Mononuclear cell (primary cell): ENCODE results near the gene TBL1X. TPM values are rescaled to one million over a fixed set of nuclear protein-coding genes. Genes with fewer than 3 reads are reported as not detected.

ENCODE experiments used
- H3K27me3 ChIP-seq: 2 replicates; pipeline ENCODE4 v1.6.0; 2011; ENCODE audit warnings: low read length, control low read depth; ENCODE audit not compliant: insufficient read depth
- H3K4me1 ChIP-seq: 2 replicates; pipeline ENCODE4 v1.5.1; 2011; ENCODE audit warnings: mild to moderate bottlenecking, low read length, control low read depth; ENCODE audit not compliant: insufficient read depth
- H3K4me3 ChIP-seq: 2 replicates; pipeline ENCODE4 v1.5.1; 2011; ENCODE audit warnings: mild to moderate bottlenecking, low read length, moderate library complexity
- H3K9me3 ChIP-seq: 2 replicates; pipeline ENCODE4 v1.5.1; 2011; ENCODE audit warnings: low read depth, mild to moderate bottlenecking, control low read depth, low read length
- total RNA-seq: library from RNA; depleted of rRNA; stranded (reverse); fragments of >200 nt; gene quantifications from one replicate; pipeline ENCODE4 v1.2.3, GENCODE V29; 2012

The TBL1X gene
- total RNA-seq, 1 donor = 21.0 TPM

DNA sequence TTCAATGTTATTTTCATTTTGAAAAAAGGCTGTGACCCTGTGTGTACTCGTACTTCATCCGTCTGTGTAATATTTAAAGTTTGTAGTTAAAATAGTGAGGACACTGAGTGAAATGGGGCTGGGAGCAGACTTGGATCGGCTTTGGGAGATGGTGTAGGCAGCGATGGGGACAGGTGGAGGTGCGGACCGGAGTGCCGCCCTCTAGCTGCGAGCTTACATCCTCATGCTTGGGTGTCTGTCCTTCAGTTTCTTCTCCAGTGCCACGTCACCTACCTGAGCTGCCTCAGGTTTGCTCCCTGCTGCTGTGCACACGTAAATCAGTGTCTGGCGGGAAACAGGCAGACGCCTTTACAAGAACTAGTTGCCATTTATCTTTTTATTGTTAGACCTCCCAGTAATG lies 154.7 kb downstream of the TBL1X start:
- no peaks in the 10 kb centered on the region for H3K4me1 ChIP-seq
- no peaks in the 10 kb centered on the region for H3K9me3 ChIP-seq
- no peak overlapping the region for H3K4me3 ChIP-seq
- H3K27me3 ChIP-seq = no peaks in the 10 kb centered on the region

DNA sequence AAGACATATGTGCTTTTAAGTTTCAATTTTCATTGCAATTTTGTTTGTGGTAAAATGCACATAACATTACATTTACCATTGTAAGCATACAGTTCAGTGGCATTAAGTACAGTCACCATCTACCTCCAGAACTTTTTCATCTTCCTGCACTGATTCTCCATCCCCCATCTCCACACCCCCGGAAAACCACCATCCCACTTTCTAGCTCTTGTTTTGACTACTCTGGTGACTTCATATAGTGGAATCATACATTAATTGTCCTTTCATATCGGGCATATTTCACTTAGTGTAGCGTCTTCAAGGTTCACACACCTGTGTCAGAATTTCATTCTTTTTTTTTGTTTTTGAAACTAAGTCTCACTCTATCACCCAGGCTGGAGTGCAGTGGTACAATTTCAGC lies 157.3 kb downstream of the TBL1X start:
- H3K4me1 ChIP-seq = no peaks in the 10 kb centered on the region
- no peak overlapping the region for H3K4me3 ChIP-seq
- no peaks in the 10 kb centered on the region for H3K27me3 ChIP-seq
- no peaks in the 10 kb centered on the region for H3K9me3 ChIP-seq

DNA sequence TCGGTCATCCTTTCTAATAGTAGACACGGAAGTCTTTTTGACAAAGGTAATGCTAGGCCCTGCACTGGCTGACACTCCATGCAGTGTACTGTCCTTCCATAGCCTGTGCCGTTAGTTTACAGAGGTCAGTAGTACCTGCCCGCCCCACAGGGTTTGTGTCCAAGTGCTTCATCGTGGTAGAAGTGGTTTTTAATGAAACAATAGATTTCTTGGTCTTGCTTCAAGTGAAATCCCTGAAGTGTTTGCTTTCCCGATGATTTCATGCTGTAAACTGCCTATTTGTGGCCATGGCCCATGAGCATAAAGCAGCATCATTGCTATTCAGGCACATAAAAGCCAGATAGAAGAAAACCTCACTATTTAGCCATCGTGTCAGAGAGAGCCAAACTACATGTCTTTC lies 161.5 kb downstream of the TBL1X start:
- H3K9me3 ChIP-seq = no peaks in the 10 kb centered on the region
- no peak overlapping the region for H3K4me3 ChIP-seq
- no peaks in the 10 kb centered on the region for H3K27me3 ChIP-seq
- H3K4me1 ChIP-seq = no peaks in the 10 kb centered on the region

DNA sequence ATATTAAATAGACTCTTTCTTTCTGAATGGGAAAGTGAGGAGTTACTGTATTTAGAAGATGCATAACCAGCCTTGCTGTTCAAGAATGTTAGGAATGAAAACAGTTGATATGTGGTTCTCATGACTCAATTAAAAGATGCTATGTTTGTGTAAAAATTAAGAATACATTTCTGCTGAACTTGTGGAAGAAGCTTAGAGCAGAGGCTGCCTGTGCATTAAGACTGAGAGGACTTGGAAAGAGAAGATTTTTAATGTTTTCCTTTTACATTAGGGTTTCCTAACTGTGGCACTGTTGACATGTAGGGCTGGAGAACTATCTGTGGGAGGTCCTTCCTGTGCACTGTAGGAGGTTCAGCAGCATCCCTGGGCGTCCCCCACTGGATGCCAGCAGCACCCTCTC lies 163.1 kb downstream of the TBL1X start:
- Histone ChIP-seq H3K4me1 (no peaks in the 10 kb centered on the region), H3K27me3 (no peaks in the 10 kb centered on the region), H3K9me3 (no peaks in the 10 kb centered on the region), H3K4me3 (no peak overlapping the region)

DNA sequence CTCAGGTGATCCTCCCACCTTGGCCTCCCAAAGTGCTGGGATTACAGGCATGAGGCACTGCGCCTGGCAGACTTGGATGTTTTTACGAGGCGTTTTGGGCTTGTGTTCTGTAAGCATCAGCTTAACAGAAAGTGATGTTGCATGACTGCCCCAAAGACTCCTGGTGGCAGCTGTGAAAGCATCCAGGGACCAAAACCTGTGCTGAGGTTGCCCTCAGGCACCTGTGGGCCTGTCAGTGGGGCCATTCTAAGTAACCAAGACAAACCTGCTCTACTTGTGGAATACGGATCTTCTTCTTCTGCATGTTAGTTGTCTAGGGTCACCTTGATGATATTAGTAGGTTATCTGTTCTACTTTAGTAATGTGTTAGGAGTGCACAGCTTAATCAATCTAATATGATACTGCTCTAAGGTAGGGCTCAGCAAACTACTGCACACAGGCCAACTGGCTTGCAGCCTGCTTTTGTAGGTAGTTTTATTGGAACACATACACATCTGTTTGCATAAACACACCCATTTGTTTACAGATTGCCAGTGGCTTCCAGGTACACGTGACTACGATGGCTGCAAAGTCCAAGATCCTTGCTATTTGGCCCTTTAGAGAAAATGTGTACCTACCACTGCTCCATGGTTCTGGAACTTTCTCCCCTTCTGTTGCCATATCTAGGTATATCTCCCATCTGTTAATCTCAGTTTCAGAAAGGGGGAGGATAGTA lies 164.1 kb downstream of the TBL1X start:
- Histone ChIP-seq H3K4me1 (no peaks in the 10 kb centered on the region), H3K9me3 (no peaks in the 10 kb centered on the region), H3K27me3 (no peaks in the 10 kb centered on the region), H3K4me3 (no peak overlapping the region)

DNA sequence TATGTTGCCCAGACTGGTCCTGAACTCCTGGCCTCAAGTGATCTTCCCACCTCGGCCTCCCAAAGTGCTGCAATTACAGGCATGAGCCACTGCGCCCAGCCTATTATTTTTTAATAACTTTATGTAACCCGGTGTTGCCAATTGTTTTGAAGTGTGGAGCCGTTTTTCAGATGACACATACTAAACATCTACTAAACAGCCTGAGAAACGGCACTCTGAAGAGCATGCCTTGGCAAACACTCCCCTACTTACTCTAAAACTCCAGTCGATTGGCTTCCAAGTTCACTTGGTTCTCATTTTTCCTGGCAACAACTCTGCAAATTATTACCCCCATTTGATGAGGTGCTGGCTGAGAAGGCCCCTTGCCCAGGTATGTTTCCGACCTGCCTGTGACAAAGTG lies 169.7 kb downstream of the TBL1X start:
- Histone ChIP-seq H3K9me3 (no peaks in the 10 kb centered on the region), H3K27me3 (no peaks in the 10 kb centered on the region), H3K4me1 (no peaks in the 10 kb centered on the region), H3K4me3 (no peak overlapping the region)

DNA sequence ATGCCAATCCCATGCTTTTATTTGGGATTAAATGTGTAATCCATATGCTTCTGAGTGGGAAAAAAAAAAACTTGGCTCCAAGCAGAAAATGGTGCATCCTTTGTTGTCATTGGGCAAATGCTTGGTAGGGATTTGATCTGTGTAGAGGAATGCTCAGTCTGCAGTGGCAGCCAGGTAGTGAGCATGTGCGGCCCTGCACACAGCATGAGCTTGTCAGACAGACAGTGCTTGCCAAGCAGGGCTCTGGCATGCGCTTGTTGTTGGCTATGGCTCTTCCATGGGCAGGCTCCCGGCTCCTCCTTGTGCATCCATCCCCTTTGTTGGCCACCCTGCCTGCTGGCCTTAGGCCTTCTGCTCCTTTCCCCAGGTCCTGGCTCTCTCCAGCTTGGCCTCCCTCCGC lies 170.5 kb downstream of the TBL1X start:
- Histone ChIP-seq H3K4me1 (no peaks in the 10 kb centered on the region), H3K27me3 (no peaks in the 10 kb centered on the region), H3K9me3 (no peaks in the 10 kb centered on the region), H3K4me3 (no peak overlapping the region)

DNA sequence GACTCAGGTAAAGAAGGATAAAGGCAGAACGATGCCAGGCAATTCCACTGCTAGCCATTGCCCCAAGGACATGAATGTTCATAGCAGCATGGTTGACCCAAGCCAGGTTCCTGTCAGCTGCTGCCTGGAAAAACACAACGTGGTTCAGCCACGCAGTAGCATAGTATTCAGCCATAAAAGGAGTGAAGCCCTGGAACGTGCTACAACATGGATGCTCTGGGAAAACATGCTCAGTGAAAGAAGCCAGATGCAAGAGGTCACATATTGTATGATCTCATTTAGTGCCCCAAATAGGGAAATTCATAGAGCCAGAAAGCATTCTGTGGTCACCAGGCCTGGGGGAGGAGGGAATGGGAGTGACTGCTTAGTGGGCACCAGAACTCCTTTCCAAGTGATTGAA lies 170.9 kb downstream of the TBL1X start:
- Histone ChIP-seq H3K27me3 (no peaks in the 10 kb centered on the region), H3K4me3 (no peak overlapping the region), H3K4me1 (no peaks in the 10 kb centered on the region), H3K9me3 (no peaks in the 10 kb centered on the region)

DNA sequence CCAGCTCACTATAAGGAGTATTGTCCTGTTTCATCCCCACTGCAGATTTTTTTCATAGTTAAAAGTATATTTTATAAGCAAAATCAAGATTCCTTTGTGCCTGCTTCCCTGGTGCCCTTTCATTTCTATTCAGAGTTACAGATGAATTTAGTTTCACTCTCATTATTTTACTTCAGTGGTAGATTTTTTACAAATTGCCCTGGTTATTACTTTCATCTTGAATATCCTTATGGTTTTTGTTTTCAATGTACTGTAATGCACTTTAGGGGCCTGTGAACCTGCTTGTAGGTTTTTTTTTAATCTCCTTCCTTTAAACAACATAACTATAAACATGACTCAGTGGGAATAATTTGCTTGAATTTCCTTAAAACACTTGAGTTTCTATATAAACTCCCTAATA lies 174.0 kb downstream of the TBL1X start:
- Histone ChIP-seq H3K4me1 (no peaks in the 10 kb centered on the region), H3K9me3 (no peaks in the 10 kb centered on the region), H3K27me3 (no peaks in the 10 kb centered on the region), H3K4me3 (no peak overlapping the region)

DNA sequence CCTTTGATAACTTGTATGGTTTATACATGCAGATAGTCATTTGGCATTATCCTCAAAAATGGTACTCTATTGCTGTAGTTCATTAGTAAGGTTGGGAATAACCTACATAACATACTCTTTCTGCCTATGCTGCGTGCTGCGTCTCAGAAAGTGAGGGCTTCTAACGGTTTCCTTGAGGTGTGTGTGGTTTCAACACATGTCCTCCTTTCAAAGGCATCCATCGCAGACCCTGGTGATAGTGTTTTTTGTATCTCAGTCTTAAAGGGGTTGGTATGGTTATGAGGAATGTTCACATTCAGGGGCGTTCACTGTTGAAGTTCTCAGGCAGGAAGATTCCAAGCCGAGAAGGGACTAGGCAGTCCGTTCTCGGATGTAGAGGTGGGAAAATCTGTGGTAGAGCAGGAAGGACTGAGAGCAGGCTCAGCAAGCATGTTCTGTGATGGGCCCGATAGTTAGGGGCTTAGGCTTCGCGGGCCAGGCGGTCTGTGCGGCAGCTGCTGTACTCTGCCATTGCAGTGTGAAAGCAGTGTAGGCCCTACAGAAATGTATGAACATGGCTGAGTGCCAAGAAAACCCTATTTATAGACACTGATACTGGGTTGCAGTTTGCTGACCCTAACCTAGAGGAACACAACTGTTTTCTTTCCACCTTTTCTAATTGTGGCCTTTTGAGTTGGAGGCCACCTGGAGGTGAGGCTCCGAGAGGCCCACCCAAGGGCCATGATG lies 177.6 kb downstream of the TBL1X start:
- no peaks in the 10 kb centered on the region for H3K27me3 ChIP-seq
- no peaks in the 10 kb centered on the region for H3K9me3 ChIP-seq
- peaks cover 8% of the 10 kb centered on the region for H3K4me1 ChIP-seq
- H3K4me3 ChIP-seq = no peak overlapping the region

DNA sequence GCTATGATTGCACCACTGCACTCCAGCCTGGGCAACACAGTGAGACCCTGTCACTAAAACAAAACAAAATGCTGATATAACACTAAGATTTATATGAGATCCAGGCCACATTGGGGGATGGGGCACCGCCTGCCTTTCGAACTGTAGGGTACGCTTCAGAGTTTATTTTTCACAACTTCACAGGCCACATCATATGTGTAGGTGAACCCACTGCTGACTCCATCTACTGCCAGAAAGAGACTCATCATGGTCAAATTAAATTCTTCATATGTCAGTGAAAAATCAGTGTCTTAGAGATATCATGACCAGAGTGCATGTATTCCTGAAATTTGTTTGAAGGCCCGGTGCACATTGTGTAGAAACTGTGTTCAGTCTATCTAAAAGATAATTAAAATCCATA lies 178.9 kb downstream of the TBL1X start:
- Histone ChIP-seq H3K4me3 (no peak overlapping the region), H3K27me3 (no peaks in the 10 kb centered on the region), H3K9me3 (no peaks in the 10 kb centered on the region)

DNA sequence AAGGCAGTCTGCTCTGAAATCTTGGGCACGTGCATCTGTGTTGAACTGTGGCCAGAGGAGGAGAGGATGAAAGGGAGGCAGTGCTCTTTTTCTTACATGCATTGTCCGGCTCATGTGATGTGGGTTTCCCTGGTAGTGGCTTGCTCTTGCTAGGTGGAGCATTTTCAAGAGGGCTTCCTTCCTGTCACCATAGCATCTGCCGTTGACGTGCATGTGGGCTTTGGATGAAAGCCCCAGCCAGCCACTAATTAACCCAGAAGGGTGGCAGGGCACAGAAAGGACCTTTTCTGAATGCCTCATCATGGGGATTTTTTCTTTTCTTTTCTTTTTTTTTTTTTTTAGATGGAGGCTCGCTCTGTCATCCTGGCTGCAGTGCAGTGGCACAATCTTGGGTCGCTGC lies 179.5 kb downstream of the TBL1X start:
- no peak overlapping the region for H3K4me3 ChIP-seq
- H3K9me3 ChIP-seq = no peaks in the 10 kb centered on the region
- peaks cover 8% of the 10 kb centered on the region for H3K4me1 ChIP-seq
- H3K27me3 ChIP-seq = no peaks in the 10 kb centered on the region

More for the DNA sequence above, 178.9 kb downstream of the TBL1X start:
- peaks cover 8% of the 10 kb centered on the region for H3K4me1 ChIP-seq

DNA sequence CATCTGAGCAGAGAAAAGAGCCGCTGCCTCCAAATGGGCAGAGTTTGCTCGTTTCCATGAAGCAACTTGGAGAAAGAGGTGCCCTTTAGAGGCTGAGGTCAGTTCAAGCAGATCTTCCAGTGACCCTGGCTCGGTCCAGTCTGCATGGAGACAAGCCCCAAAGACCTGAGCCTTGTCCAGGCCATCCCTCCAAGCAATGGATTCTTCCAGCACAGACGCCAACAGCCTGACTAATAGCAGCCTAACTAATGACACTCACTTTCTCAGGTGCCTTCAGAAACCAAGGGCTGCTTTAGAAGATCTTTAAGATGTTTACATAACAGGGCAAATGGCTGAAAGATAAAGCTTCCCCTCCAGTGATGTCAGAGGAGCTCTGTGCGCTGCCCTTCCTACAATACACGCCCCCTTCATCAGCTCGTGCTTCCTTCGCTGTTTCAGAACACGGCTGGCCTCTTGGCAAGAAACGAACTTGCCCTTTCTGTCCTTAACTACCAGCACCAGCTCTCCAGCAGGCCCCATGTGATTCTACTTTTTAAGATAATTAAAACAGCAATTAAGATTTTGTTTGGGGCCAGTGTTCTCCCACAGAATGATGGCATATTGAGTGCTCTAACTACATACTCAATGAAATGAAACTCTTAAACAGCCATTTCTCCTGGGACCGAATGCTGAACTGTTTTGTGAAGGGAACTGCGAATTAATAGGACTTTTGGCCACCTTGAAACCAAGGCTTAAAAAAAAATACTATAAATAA lies 181.8 kb downstream of the TBL1X start:
- no peak overlapping the region for H3K4me3 ChIP-seq
- H3K9me3 ChIP-seq = no peaks in the 10 kb centered on the region
- H3K4me1 ChIP-seq = peaks cover 8% of the 10 kb centered on the region
- no peaks in the 10 kb centered on the region for H3K27me3 ChIP-seq

DNA sequence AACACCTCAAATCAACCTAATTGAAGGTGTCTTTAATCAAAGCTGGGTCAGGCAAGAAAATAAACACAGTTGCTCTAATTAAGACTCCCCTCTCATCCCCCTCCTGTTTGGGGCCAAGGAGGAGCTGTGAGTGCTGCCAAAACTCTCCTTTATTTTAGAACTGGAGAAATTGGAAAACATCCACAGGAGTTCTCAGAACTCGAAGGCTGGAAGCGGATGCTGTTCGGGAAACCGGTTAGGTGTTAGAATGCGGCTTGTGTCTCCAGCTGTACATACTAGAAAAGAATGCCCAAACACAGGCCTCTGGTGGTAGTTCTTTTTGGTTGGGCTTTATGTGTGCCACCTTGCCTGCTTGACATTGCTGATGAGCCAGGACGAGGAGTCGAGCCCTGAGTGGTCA lies 182.6 kb downstream of the TBL1X start:
- H3K4me1 ChIP-seq = peaks cover 8% of the 10 kb centered on the region
- H3K27me3 ChIP-seq = no peaks in the 10 kb centered on the region
- H3K4me3 ChIP-seq = no peak overlapping the region
- H3K9me3 ChIP-seq = no peaks in the 10 kb centered on the region

DNA sequence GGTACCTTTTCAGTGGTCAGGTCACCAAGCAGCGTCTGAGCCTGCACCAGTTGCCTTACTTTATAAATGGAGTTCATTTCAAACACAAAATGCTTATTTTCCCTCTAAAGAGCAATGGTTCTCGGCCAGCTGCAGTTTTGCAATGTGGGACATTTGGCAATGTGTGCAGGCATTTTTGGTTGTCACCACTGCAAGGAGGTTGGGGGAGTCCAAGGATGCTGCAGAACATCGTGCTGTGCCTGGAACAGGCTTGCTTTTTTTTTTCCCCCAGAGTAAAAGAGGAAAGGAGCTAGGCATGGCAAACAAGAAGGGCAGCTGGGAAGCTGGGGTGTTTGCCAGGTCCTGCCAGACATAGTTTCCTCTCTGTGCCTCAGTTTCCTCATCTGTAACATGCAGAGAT lies 185.2 kb downstream of the TBL1X start:
- no peaks in the 10 kb centered on the region for H3K27me3 ChIP-seq
- H3K9me3 ChIP-seq = no peaks in the 10 kb centered on the region
- H3K4me1 ChIP-seq = no peaks in the 10 kb centered on the region
- H3K4me3 ChIP-seq = no peak overlapping the region
